Psoas muscle (tissue), 8 donors: Measurements from ENCODE around the gene CACNA2D1. TPM values are rescaled to one million over a fixed set of nuclear protein-coding genes. Genes with fewer than 3 reads are reported as not detected.
A peak's percentile ranks its signal among the peaks of the same experiment; 100 is the strongest.

Experiments
- ATAC-seq, 4 donors: fragments of 200-7000 bp; cut with Tn5 transposase; one replicate each; pipeline ENCODE4 v1.9.1; 2020; ENCODE audit warnings: moderate library complexity in 3 of 4, mild to moderate bottlenecking in 2 of 4
- DNase-seq, 2 donors: peaks; one replicate each; pipeline ENCODE4 v3.0.0-alpha.2; 2020
- H3K27ac ChIP-seq: fragments of 200-600 bp; one replicate; pipeline ENCODE4 v1.8.0; 2022
- H3K27me3 ChIP-seq, 3 donors: fragments of 200-600 bp in 1 of 3; one replicate each; pipeline versions ENCODE4 v1.6.1 to v1.8.0; 2013 to 2022; ENCODE audit warnings: low read length in 2 of 3, mild to moderate bottlenecking in 2 of 3, moderate library complexity in 1 of 3; ENCODE audit not compliant: insufficient read depth in 3 of 3
- H3K36me3 ChIP-seq, 2 donors: fragments of 200-600 bp in 1 of 2; one replicate each; pipeline versions ENCODE4 v1.6.1 to v1.8.0; 2013 to 2022; ENCODE audit warnings: low read depth in 1 of 2, mild to moderate bottlenecking in 1 of 2, moderate library complexity in 1 of 2; ENCODE audit not compliant: insufficient read depth in 1 of 2
- H3K4me1 ChIP-seq: fragments of 200-600 bp; one replicate; pipeline ENCODE4 v1.8.0; 2022
- H3K4me3 ChIP-seq: fragments of 200-600 bp; one replicate; pipeline ENCODE4 v1.8.0; 2022; ENCODE audit warnings: mild to moderate bottlenecking
- H3K9me3 ChIP-seq: fragments of 200-600 bp; one replicate; pipeline ENCODE4 v1.8.0; 2022
- CTCF ChIP-seq: fragments of 200-600 bp; IDR thresholded peaks from one replicate; pipeline ENCODE4 v1.8.0; 2022; ENCODE audit warnings: antibody characterized with exemption
- WGBS, 3 donors: extraction: QIAGEN DNeasy Blood & Tissue Kit; methylation state at CpG; one replicate each; pipeline versions ENCODE4 v1.1.6 to v1.1.7; 2013; 5-methylcytosine and 5-hydroxymethylcytosine counted together
- intact Hi-C, 2 donors: fragments of 100-400 bp; cut with DNase I; formaldehyde crosslinking; loops; one replicate each; pipeline versions ENCODE4 v1.11.0 to v1.14.2; 2022
- polyA plus RNA-seq, 3 donors: library from polyadenylated mRNA; stranded (reverse); fragments of 200-250 nt; gene quantifications; one replicate each; pipeline ENCODE4 v1.2.3, GENCODE V29; 2013
- total RNA-seq, 4 donors: library from RNA; stranded (reverse); fragmentation: NEBNext Ultra II Directional in 2 of 4; extraction: Animal tissue kit (Norgen Biotek cat#: 25700) in 2 of 4; gene quantifications; one replicate each; pipeline versions ENCODE4 v1.2.1 to v1.2.4, GENCODE V29; 2021 to 2023
- donor health status: healthy with polysubstance abuse.
- donor health status: DM: no; HTN: no; CAD: no; lungs with moderate emphysema.
- donor health status: Bipolar disorder and iron deficiency.
- donor health status: healthy.
- donor health status: DM: yes; HTN: yes; CAD: no.
- donor health status: DM: no; HTN: no; CAD: no.
- donor health status: DM: no; HTN: no; CAD: no.
- donor health status: DM: yes; HTN: yes; CAD: no.

The CACNA2D1 gene
- total and polyA plus RNA-seq, 7 donors = 10.2 to 167 (median 97.5) TPM

- H3K27ac ChIP-seq = peak overlapping the region; percentile 62
- intact Hi-C loops = no loop called here
- no peak overlapping the region for H3K4me3 ChIP-seq
- H3K9me3 ChIP-seq = no peaks in the 10 kb centered on the region
- peaks cover 37% of the 10 kb centered on the region for H3K4me1 ChIP-seq
- WGBS, 3 donors = 87 to 94% (median 93%) methylated on average over 2 of the region's 2 CpGs
- no peaks in the 10 kb centered on the region for H3K27me3 ChIP-seq
- no peak for ATAC-seq
- no peak for DNase-seq
- H3K36me3 ChIP-seq = no peaks in the 10 kb centered on the region
- no peak for TF ChIP-seq CTCF
Observed at GRCh38 chr7:82289152-82289535, 154.4 kb downstream of the CACNA2D1 start.

- no peaks in the 10 kb centered on the region for H3K9me3 ChIP-seq
- H3K27me3 ChIP-seq = no peaks in the 10 kb centered on the region
- WGBS, 3 donors = 79 to 86% (median 84%) methylated on average over 2 of the region's 2 CpGs
- DNase-seq = no peak
- ATAC-seq = no peak
- peak overlapping the region; percentile 8 for H3K27ac ChIP-seq
- no peak overlapping the region for H3K4me3 ChIP-seq
- peaks cover 32% of the 10 kb centered on the region for H3K4me1 ChIP-seq
- TF ChIP-seq CTCF = no peak
- intact Hi-C loops = no loop called here
- no peaks in the 10 kb centered on the region for H3K36me3 ChIP-seq
Observed at GRCh38 chr7:82286798-82287140, 156.8 kb downstream of the CACNA2D1 start.

GRCh38 chr7:82286096-82286797 is 157.3 kb downstream of the CACNA2D1 start:
- no peak for TF ChIP-seq CTCF
- Histone ChIP-seq H3K4me1 (peaks cover 32% of the 10 kb centered on the region), H3K9me3 (no peaks in the 10 kb centered on the region), H3K27ac (peak overlapping the region; percentile 8), H3K27me3 (no peaks in the 10 kb centered on the region), H3K36me3 (no peaks in the 10 kb centered on the region), H3K4me3 (no peak overlapping the region)
- ATAC-seq (no peak), DNase-seq (no peak)
- 73 to 76% (median 73%) methylated on average over 4 of the region's 4 CpGs for WGBS, 3 donors
- intact Hi-C loops = no loop called here

GRCh38 chr7:82284936-82285519 is 158.5 kb downstream of the CACNA2D1 start:
- 75 to 81% (median 78%) methylated on average over 6 of the region's 6 CpGs for WGBS, 3 donors
- DNase-seq = no peak
- Histone ChIP-seq H3K9me3 (no peaks in the 10 kb centered on the region), H3K4me1 (peaks cover 32% of the 10 kb centered on the region), H3K27ac (no peak overlapping the region), H3K36me3 (no peaks in the 10 kb centered on the region), H3K4me3 (no peak overlapping the region), H3K27me3 (no peaks in the 10 kb centered on the region)
- no peak for ATAC-seq
- TF ChIP-seq CTCF = no peak
- intact Hi-C loops = no loop called here

DNA sequence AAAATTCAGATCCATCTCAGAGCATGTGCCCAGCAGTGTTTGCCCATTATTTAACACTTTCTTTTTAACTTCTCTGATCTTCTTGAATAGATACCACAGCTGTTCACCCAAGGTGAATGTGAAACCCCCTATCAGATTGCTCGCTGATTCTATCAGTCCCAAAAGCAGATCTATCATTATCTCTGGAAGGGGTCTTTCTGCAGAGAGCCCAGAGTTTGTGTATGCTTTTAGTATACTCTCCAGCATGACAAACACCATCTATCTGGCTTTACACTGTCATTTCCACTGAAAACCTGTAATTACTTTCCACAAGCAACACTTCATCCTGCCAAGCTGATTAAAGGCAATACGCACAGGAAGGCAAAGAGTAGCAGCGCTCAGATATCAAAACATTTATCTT is 168.2 kb downstream of the CACNA2D1 start:
- no peak overlapping the region for H3K4me3 ChIP-seq
- intact Hi-C loops = no loop called here
- H3K27ac ChIP-seq = no peak overlapping the region
- no peaks in the 10 kb centered on the region for H3K36me3 ChIP-seq
- no peak for TF ChIP-seq CTCF
- DNase-seq (no peak), ATAC-seq (no peak)
- H3K4me1 ChIP-seq = peaks cover 27% of the 10 kb centered on the region
- no peaks in the 10 kb centered on the region for H3K27me3 ChIP-seq
- H3K9me3 ChIP-seq = no peaks in the 10 kb centered on the region
- WGBS, 3 donors = 78 to 90% (median 83%) methylated on average over 3 of the region's 3 CpGs
